MCF 10A (cell line): ENCODE data around the gene CUEDC1. TPM values are rescaled to one million over a fixed set of nuclear protein-coding genes. Genes with fewer than 3 reads are reported as not detected.
A peak's percentile ranks its signal among the peaks of the same experiment; 100 is the strongest.

Experiments
- BruUV-seq: library from RNA; stranded (reverse); fragments of 400-500 nt; replicated peaks from 2 replicates; lab custom pipeline; 2021; lab: Mats Ljungman, UMichigan
- CTCF ChIA-PET: fragments of 300-600 bp; sonication (Branson Sonifier 250); formaldehyde crosslinking; extraction: SDS; loops from one replicate; lab custom pipeline; 2021; ENCODE audit warnings: antibody characterized with exemption, inconsistent platforms; lab: Yijun Ruan, JAX
- POLR2A ChIA-PET: fragments of 300-600, 350-650 bp; sonication (Branson Sonifier 250); formaldehyde crosslinking; extraction: SDS; loops from one replicate; lab custom pipeline; 2020; ENCODE audit warnings: antibody characterized with exemption, inconsistent platforms; lab: Yijun Ruan, JAX
- DNase-seq: peaks from one replicate; pipeline ENCODE4 v3.0.0-alpha.2; 2018; ENCODE audit not compliant: unreplicated experiment
- H3K27ac Mint-ChIP-seq: one replicate; pipeline ENCODE4 v1.8.0; 2022; ENCODE audit warnings: mild to moderate bottlenecking, low read depth, mixed read lengths; ENCODE audit not compliant: unreplicated experiment
- H3K27me3 Mint-ChIP-seq: one replicate; pipeline ENCODE4 v1.8.0; 2022; ENCODE audit warnings: mixed read lengths; ENCODE audit not compliant: insufficient read depth, unreplicated experiment
- H3K36me3 Mint-ChIP-seq: one replicate; pipeline ENCODE4 v1.8.0; 2022; ENCODE audit warnings: mild to moderate bottlenecking, moderate library complexity, mixed read lengths; ENCODE audit not compliant: insufficient read depth, unreplicated experiment
- H3K4me1 Mint-ChIP-seq: one replicate; pipeline ENCODE4 v1.8.0; 2022; ENCODE audit warnings: mixed read lengths; ENCODE audit not compliant: insufficient read depth, unreplicated experiment
- H3K4me3 Mint-ChIP-seq: one replicate; pipeline ENCODE4 v1.8.0; 2022; ENCODE audit warnings: mild to moderate bottlenecking, moderate library complexity, mixed read lengths; ENCODE audit not compliant: unreplicated experiment
- H3K9me3 Mint-ChIP-seq: one replicate; pipeline ENCODE4 v1.8.0; 2022; ENCODE audit warnings: mixed read lengths; ENCODE audit not compliant: unreplicated experiment
- CTCF ChIP-seq: fragments of 200-600 bp; IDR thresholded peaks from one replicate; pipeline ENCODE4 v1.8.0; 2022; ENCODE audit warnings: antibody characterized with exemption, mild to moderate bottlenecking; ENCODE audit not compliant: unreplicated experiment
- intact Hi-C: fragments of 100-400 bp; cut with micrococcal nuclease; formaldehyde crosslinking; loops from 2 replicates; pipeline ENCODE4 v1.14.1; 2022
- total RNA-seq: library from RNA; stranded (reverse); gene quantifications from 2 replicates; pipeline ENCODE4 v1.2.3, GENCODE V29; 2022

CUEDC1 gene
- total RNA-seq, 1 experiment from 2014 or later: 15.6 TPM

- Mint-ChIP-seq H3K9me3 (no peaks in the 10 kb centered on the region), H3K36me3 (no peaks in the 10 kb centered on the region), H3K4me1 (no peaks in the 10 kb centered on the region), H3K4me3 (no peak overlapping the region), H3K27me3 (peaks cover 38% of the 10 kb centered on the region), H3K27ac (no peak overlapping the region)
- intact Hi-C loops: no loop called here
- no peak for DNase-seq
- BruUV-seq: no TSS peak
- ChIA-PET CTCF (interaction anchor here (0.6 to 5.1 kb wide), 3 partner anchors 15 to 575 kb away, joined by 3 to 37 read pairs (median 5); no protein-coding TSS in a partner anchor), POLR2A (interaction anchor here (0.5 kb wide), 1 partner anchor 750 kb away, joined by 3 read pairs; no protein-coding TSS in a partner anchor)
- TF ChIP-seq CTCF: no peak
Measured at GRCh38 chr17:57818066-57818465, 137.1 kb downstream of the CUEDC1 start.

GRCh38 chr17:57817299-57817698, 137.9 kb downstream of the CUEDC1 start:
- Mint-ChIP-seq H3K4me1 (no peaks in the 10 kb centered on the region), H3K27ac (no peak overlapping the region), H3K4me3 (no peak overlapping the region), H3K9me3 (no peaks in the 10 kb centered on the region), H3K36me3 (no peaks in the 10 kb centered on the region), H3K27me3 (peaks cover 45% of the 10 kb centered on the region)
- CTCF ChIA-PET: interaction anchor here (1.0 to 5.1 kb wide), 2 partner anchors 16 to 574 kb away, joined by 5 to 37 read pairs; no protein-coding TSS in a partner anchor
- no peak for DNase-seq
- BruUV-seq: no TSS peak
- no peak for TF ChIP-seq CTCF
- POLR2A ChIA-PET: interaction anchor here (0.5 kb wide), 1 partner anchor 749 kb away, joined by 3 read pairs; no protein-coding TSS in a partner anchor
- intact Hi-C loops: no loop called here

GRCh38 chr17:57814421-57814820, 140.8 kb downstream of the CUEDC1 start:
- POLR2A ChIA-PET: interaction anchor here (0.6 to 1.3 kb wide), 2 partner anchors 9 to 684 kb away, joined by 4 read pairs; no protein-coding TSS in a partner anchor
- Mint-ChIP-seq H3K27ac (no peak overlapping the region), H3K4me3 (no peak overlapping the region), H3K36me3 (no peaks in the 10 kb centered on the region), H3K9me3 (no peaks in the 10 kb centered on the region), H3K4me1 (no peaks in the 10 kb centered on the region), H3K27me3 (peaks cover 58% of the 10 kb centered on the region)
- TF ChIP-seq CTCF: no peak
- CTCF ChIA-PET: interaction anchor here (0.6 to 1.6 kb wide), 4 partner anchors 17 to 700 kb away, joined by 3 to 11 read pairs (median 6); no protein-coding TSS in a partner anchor
- no TSS peak for BruUV-seq
- no peak for DNase-seq
- intact Hi-C loops: no loop called here

GRCh38 chr17:57811638-57812280, 143.5 kb downstream of the CUEDC1 start:
- Mint-ChIP-seq H3K9me3 (no peaks in the 10 kb centered on the region), H3K36me3 (no peaks in the 10 kb centered on the region), H3K4me3 (no peak overlapping the region), H3K27me3 (peaks cover 84% of the 10 kb centered on the region), H3K27ac (no peak overlapping the region), H3K4me1 (no peaks in the 10 kb centered on the region)
- TF ChIP-seq CTCF: no peak
- ChIA-PET CTCF (interaction anchor here (0.6 to 0.9 kb wide), 4 partner anchors 9 to 690 kb away, joined by 3 to 4 read pairs (median 3); no protein-coding TSS in a partner anchor), POLR2A (no interaction called here)
- peak; percentile 12 for DNase-seq
- BruUV-seq: no TSS peak
- intact Hi-C loops: no loop called here
